Measurements from ENCODE around the gene ODAD2.

GRCh38 chr10:28020993-28021982 is 22.4 kb upstream of the ODAD2 start:
- TF ChIP-seq CTCF (IDR thresholded peaks at IDR 0.05), result no peak
- no peak for TF ChIP-seq TP53 (CRISPR knock-in tag; IDR thresholded peaks at IDR 0.05)
- TF ChIP-seq ZNF263 (CRISPR knock-in tag; IDR thresholded peaks at IDR 0.05; ENCODE audit: low read depth), result no peak
- no peak for TF ChIP-seq ZNF219 (CRISPR knock-in tag; IDR thresholded peaks at IDR 0.05; ENCODE audit: borderline replicate concordance)
- TF ChIP-seq FOXK1 (CRISPR knock-in tag; IDR thresholded peaks at IDR 0.05), result no peak
- TF ChIP-seq MAX (CRISPR knock-in tag; IDR thresholded peaks at IDR 0.05), result no peak
- TF ChIP-seq, protein P1, sequence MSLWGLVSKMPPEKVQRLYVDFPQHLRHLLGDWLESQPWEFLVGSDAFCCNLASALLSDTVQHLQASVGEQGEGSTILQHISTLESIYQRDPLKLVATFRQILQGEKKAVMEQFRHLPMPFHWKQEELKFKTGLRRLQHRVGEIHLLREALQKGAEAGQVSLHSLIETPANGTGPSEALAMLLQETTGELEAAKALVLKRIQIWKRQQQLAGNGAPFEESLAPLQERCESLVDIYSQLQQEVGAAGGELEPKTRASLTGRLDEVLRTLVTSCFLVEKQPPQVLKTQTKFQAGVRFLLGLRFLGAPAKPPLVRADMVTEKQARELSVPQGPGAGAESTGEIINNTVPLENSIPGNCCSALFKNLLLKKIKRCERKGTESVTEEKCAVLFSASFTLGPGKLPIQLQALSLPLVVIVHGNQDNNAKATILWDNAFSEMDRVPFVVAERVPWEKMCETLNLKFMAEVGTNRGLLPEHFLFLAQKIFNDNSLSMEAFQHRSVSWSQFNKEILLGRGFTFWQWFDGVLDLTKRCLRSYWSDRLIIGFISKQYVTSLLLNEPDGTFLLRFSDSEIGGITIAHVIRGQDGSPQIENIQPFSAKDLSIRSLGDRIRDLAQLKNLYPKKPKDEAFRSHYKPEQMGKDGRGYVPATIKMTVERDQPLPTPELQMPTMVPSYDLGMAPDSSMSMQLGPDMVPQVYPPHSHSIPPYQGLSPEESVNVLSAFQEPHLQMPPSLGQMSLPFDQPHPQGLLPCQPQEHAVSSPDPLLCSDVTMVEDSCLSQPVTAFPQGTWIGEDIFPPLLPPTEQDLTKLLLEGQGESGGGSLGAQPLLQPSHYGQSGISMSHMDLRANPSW (CRISPR knock-in tag; conservative IDR thresholded peaks at IDR 0.05; ENCODE audit: low read depth), result no peak
- no peak for TF ChIP-seq CBFB (CRISPR knock-in tag; IDR thresholded peaks at IDR 0.05; ENCODE audit: low read depth)

All from WTC11 (cell line).